ENCODE results near the gene ADCY3.
"Not testable (repeated sequence)": the region's sequence is repeated elsewhere in the genome, so short reads cannot be mapped to it uniquely, and the experiment has no call there.

The ADCY3 gene

GRCh38 chr2:24839729-24840128 is 80.3 kb downstream of the ADCY3 start:
- no peak for DNase-seq (ENCODE audit: low read depth, low spot score)
- no peak overlapping the region for H3K4me3 ChIP-seq (ENCODE audit: low read depth, low read length)
- no peak for TF ChIP-seq CTCF (IDR thresholded peaks at IDR 0.05; ENCODE audit: insufficient read depth, low read length, missing control alignments)
- CTCF ChIA-PET: interaction anchor here (2.0 to 2.1 kb wide), 2 partner anchors 12 to 429 kb away, joined by 5 to 8 read pairs; no protein-coding TSS in a partner anchor
- POLR2A ChIA-PET: no interaction called here

GRCh38 chr2:24838541-24838940 is 81.5 kb downstream of the ADCY3 start:
- ChIA-PET CTCF (interaction anchor here (2.0 kb wide), 1 partner anchor 428 kb away, joined by 5 read pairs; no protein-coding TSS in a partner anchor), POLR2A (no interaction called here)
- DNase-seq (ENCODE audit: low read depth, low spot score): no peak

GRCh38 chr2:24837996-24838513 is 82.0 kb downstream of the ADCY3 start:
- no peak for TF ChIP-seq CTCF (IDR thresholded peaks at IDR 0.05; ENCODE audit: insufficient read depth, low read length, missing control alignments)
- no peak for DNase-seq (ENCODE audit: low read depth, low spot score)
- ChIA-PET CTCF (interaction anchor here (1.0 to 3.8 kb wide), 4 partner anchors 12 to 428 kb away, joined by 3 to 36 read pairs (median 6); no protein-coding TSS in a partner anchor), POLR2A (no interaction called here)
- no peak overlapping the region for H3K4me3 ChIP-seq (ENCODE audit: low read depth, low read length)

More at GRCh38 chr2:24838541-24838940, 81.5 kb downstream of the ADCY3 start:
- TF ChIP-seq CTCF (IDR thresholded peaks at IDR 0.05; ENCODE audit: insufficient read depth, low read length, missing control alignments): no peak
- H3K4me3 ChIP-seq (ENCODE audit: low read depth, low read length): no peak overlapping the region

- no peak for TF ChIP-seq CTCF (IDR thresholded peaks at IDR 0.05; ENCODE audit: insufficient read depth, low read length, missing control alignments)
- CTCF ChIA-PET: interaction anchor here (1.0 to 3.8 kb wide), 3 partner anchors 10 to 415 kb away, joined by 3 to 36 read pairs (median 7); no protein-coding TSS in a partner anchor
- POLR2A ChIA-PET: no interaction called here
- no peak overlapping the region for H3K4me3 ChIP-seq (ENCODE audit: low read depth, low read length)
- no peak for DNase-seq (ENCODE audit: low read depth, low spot score)
These were observed 83.3 kb downstream of the ADCY3 start for GRCh38 chr2:24836706-24837105.

- no peak for DNase-seq (ENCODE audit: low read depth, low spot score)
- POLR2A ChIA-PET: no interaction called here
- CTCF ChIA-PET: interaction anchor here (1.9 to 3.8 kb wide), 4 partner anchors 10 to 426 kb away, joined by 6 to 36 read pairs (median 10); no protein-coding TSS in a partner anchor
- TF ChIP-seq CTCF (IDR thresholded peaks at IDR 0.05; ENCODE audit: insufficient read depth, low read length, missing control alignments): no peak
- H3K4me3 ChIP-seq (ENCODE audit: low read depth, low read length): no peak overlapping the region
These were observed 83.8 kb downstream of the ADCY3 start for GRCh38 chr2:24836206-24836605.

- POLR2A ChIA-PET: not testable (repeated sequence)
- CTCF ChIA-PET: interaction anchor here (1.9 to 3.8 kb wide), 4 partner anchors 9 to 425 kb away, joined by 6 to 36 read pairs (median 10); no protein-coding TSS in a partner anchor
These were observed 84.6 kb downstream of the ADCY3 start for GRCh38 chr2:24835411-24835810.

More at GRCh38 chr2:24835411-24835810, 84.6 kb downstream of the ADCY3 start:
- DNase-seq (ENCODE audit: low read depth, low spot score); H3K4me3 ChIP-seq (ENCODE audit: low read depth, low read length): not testable (repeated sequence)

All from AG04449 (cell line).